ENCODE measurements around the gene PLXDC2. TPM values are rescaled to one million over a fixed set of nuclear protein-coding genes. Genes with fewer than 3 reads are reported as not detected.

The PLXDC2 gene
- total RNA-seq, 1 experiment from 2014 or later, result 0.20 TPM

DNA sequence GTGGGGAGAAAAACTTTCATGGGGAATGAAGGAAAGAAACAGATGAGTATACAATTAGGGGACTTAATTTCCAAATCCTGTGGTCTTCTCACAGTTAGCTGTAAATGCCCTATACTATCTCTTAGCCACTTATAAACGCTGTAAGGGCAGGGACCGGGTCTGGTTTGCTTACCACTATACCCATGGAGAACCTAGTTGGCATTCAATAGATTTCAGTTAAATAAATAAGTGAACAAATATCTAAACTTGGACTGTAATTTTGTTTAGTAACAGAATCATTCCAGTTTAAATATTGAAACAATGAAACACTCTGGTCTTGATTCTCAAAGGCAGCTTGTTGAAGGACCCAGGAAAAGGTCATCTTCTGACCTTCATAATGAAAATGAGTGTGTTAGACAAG lies 158.3 kb downstream of the PLXDC2 start:
- Histone ChIP-seq H3K27ac (ENCODE audit: low read depth, low read length) (no peak overlapping the region), H3K4me1 (ENCODE audit: control insufficient read depth in 1 of 2, insufficient read depth in 2 of 2, low read length in 2 of 2) (no peaks in the 10 kb centered on the region), H3K9me2 (ENCODE audit: insufficient read depth) (no peaks in the 10 kb centered on the region), H3K9ac (ENCODE audit: low read length) (no peak overlapping the region), H3K4me3 (replicated peaks in 1 of 2; ENCODE audit: low read depth in 1 of 2, low read length in 2 of 2) (no peak overlapping the region), H3K27me3 (ENCODE audit: insufficient read depth, low read length) (no peaks in the 10 kb centered on the region), H2AFZ (ENCODE audit: low read depth, low read length, poor library complexity, severe bottlenecking) (no peak overlapping the region), H3K79me2 (ENCODE audit: insufficient read depth, low read length) (no peaks in the 10 kb centered on the region), H3K9me3 (ENCODE audit: control insufficient read depth in 1 of 2, insufficient read depth in 1 of 2, low read depth in 1 of 2, low read length in 2 of 2) (peaks cover 2 to 7% of the 10 kb centered on the region in 2 experiments; a peak in 2 of 4 replicates), H4K20me1 (ENCODE audit: insufficient read depth) (no peaks in the 10 kb centered on the region), H3K4me2 (ENCODE audit: low read length) (no peak overlapping the region), H3K36me3 (ENCODE audit: control insufficient read depth in 1 of 2, insufficient read depth in 2 of 2, low read length in 2 of 2) (no peaks in the 10 kb centered on the region)
- DNase-seq (ENCODE audit: low read depth, low spot score) (no peak), ATAC-seq (no peak)
- no peak for TF ChIP-seq RAD21 (IDR thresholded peaks at IDR 0.05; ENCODE audit: low read depth)
- TF ChIP-seq ELF1 (IDR thresholded peaks at IDR 0.05; ENCODE audit: borderline replicate concordance, low read depth), result no peak
- TF ChIP-seq SRF (IDR thresholded peaks at IDR 0.05; ENCODE audit: low read depth), result no peak
- TF ChIP-seq, protein P1, sequence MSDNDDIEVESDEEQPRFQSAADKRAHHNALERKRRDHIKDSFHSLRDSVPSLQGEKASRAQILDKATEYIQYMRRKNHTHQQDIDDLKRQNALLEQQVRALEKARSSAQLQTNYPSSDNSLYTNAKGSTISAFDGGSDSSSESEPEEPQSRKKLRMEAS (IDR thresholded peaks at IDR 0.05), result no peak
- ChIA-PET POLR2A (no interaction called here), CTCF (no interaction called here), RAD21 (ENCODE audit: low non-redundant PET in 1 of 2, low total read pairs in 2 of 2, uncharacterized antibody in 2 of 2, unreplicated experiment in 2 of 2) (no interaction called here)
- no TSS peak for BruUV-seq (replicated peaks)
- intact Hi-C loops (cut with micrococcal nuclease), result no loop called here

DNA sequence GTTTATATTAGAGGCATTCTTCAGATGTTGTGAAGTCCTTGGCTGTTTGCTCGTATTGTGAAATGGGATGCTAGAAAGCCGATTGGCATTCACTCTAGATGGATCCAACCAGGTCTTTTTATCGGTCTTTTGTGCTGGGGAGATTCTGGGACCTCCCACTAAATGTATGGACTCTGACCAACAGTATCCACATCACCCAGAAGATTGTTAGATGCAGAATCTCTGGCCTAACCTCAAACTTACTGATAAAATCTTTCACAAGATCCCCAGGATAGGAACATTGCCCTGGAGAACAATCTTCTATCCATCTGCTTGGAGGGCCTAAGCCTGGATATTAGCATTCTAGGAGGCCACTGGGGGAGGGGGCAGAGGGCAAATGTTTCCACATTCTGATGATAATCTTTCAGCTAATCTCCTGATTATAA lies 160.9 kb downstream of the PLXDC2 start:
- ChIA-PET CTCF (no interaction called here), RAD21 (ENCODE audit: low non-redundant PET in 1 of 2, low total read pairs in 2 of 2, uncharacterized antibody in 2 of 2, unreplicated experiment in 2 of 2) (no interaction called here), POLR2A (no interaction called here)
- no peaks in the 10 kb centered on the region for H3K9me2 ChIP-seq (ENCODE audit: insufficient read depth)
- no peak overlapping the region for H3K27ac ChIP-seq (ENCODE audit: low read depth, low read length)
- no peaks in the 10 kb centered on the region for H3K79me2 ChIP-seq (ENCODE audit: insufficient read depth, low read length)
- intact Hi-C loops (cut with micrococcal nuclease), result no loop called here
- BruUV-seq (replicated peaks), result no TSS peak
- H3K9ac ChIP-seq (ENCODE audit: low read length), result no peak overlapping the region
- no peaks in the 10 kb centered on the region for H3K27me3 ChIP-seq (ENCODE audit: insufficient read depth, low read length)
- TF ChIP-seq, protein P1 (IDR thresholded peaks at IDR 0.05), result no peak
- TF ChIP-seq TCF7L2 (IDR thresholded peaks at IDR 0.05; ENCODE audit: borderline replicate concordance, extremely low read depth, insufficient read depth, insufficient read length) (no peak), CEBPB (IDR thresholded peaks at IDR 0.05; ENCODE audit: low read depth) (no peak), RAD21 (IDR thresholded peaks at IDR 0.05; ENCODE audit: low read depth) (no peak), YY1 (IDR thresholded peaks at IDR 0.05; ENCODE audit: extremely low read depth, insufficient replicate concordance, low read depth, low read length) (no peak), EZH2 (IDR thresholded peaks at IDR 0.05) (no peak), POLR2A (IDR thresholded peaks at IDR 0.05; ENCODE audit: borderline replicate concordance, extremely low read depth, insufficient read depth, insufficient read length) (no peak), ELF1 (IDR thresholded peaks at IDR 0.05; ENCODE audit: borderline replicate concordance, low read depth) (no peak)
- TF ChIP-seq, protein P2, sequence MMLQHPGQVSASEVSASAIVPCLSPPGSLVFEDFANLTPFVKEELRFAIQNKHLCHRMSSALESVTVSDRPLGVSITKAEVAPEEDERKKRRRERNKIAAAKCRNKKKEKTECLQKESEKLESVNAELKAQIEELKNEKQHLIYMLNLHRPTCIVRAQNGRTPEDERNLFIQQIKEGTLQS (IDR thresholded peaks at IDR 0.05), result no peak
- no peak overlapping the region for H2AFZ ChIP-seq (ENCODE audit: low read depth, low read length, poor library complexity, severe bottlenecking)
- H3K4me3 ChIP-seq (replicated peaks in 1 of 2; ENCODE audit: low read depth in 1 of 2, low read length in 2 of 2), result no peak overlapping the region
- H3K4me1 ChIP-seq (ENCODE audit: control insufficient read depth in 1 of 2, insufficient read depth in 2 of 2, low read length in 2 of 2), result no peaks in the 10 kb centered on the region
- H3K36me3 ChIP-seq (ENCODE audit: control insufficient read depth in 1 of 2, insufficient read depth in 2 of 2, low read length in 2 of 2), result no peaks in the 10 kb centered on the region
- H4K20me1 ChIP-seq (ENCODE audit: insufficient read depth), result no peaks in the 10 kb centered on the region
- ATAC-seq (no peak), DNase-seq (ENCODE audit: low read depth, low spot score) (no peak)
- peaks cover 10 to 20% of the 10 kb centered on the region in 2 experiments; a peak in 2 of 4 replicates for H3K9me3 ChIP-seq (ENCODE audit: control insufficient read depth in 1 of 2, insufficient read depth in 1 of 2, low read depth in 1 of 2, low read length in 2 of 2)
- H3K4me2 ChIP-seq (ENCODE audit: low read length), result no peak overlapping the region

Measured in HCT116 (cell line).